Measurements from ENCODE around the gene SETD1A.
"Not testable (repeated sequence)": the region's sequence is repeated elsewhere in the genome, so short reads cannot be mapped to it uniquely, and the experiment has no call there.

The SETD1A gene

DNA sequence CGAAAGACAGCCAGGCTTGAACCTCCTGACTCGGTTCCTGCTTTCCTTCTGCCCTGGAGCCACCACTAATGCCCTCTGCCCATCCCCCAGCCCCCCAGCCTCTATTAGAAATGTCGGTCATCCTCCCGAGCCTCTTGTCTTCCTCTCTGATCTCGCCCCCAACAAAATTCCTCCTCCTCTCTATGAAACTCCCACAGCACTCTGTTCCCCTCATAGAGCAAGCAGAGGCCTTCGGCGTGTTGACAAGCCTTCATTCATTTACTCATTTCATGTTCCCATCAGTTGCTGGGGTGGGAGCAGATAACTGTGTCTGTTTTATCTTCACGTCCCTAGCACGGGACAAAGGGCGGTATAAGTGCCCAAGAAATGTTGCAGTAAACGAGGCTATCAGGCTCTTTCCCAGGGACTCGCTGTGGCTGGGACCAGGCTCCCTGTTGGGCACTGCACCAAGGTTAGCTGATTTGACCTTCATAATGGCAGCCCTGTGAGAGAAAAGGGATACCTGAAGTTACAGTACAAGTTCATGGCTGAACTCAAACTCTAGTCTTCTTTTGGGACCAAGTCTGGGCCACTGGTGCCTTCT lies 26.4 kb upstream of the SETD1A start:
- Histone ChIP-seq H3K9me3 (ENCODE audit: control insufficient read depth in 1 of 2, low read length in 2 of 2) (no peaks in the 10 kb centered on the region), H3K27me3 (ENCODE audit: low read depth, low read length) (no peaks in the 10 kb centered on the region), H3K36me3 (ENCODE audit: control insufficient read depth in 1 of 2, insufficient read depth in 2 of 2, low read length in 2 of 2) (peaks cover 18 to 43% of the 10 kb centered on the region in 2 donors), H3K4me3 (ENCODE audit: low read depth in 1 of 2, low read length in 2 of 2) (no peak overlapping the region), H3K27ac (ENCODE audit: low read length) (no peak overlapping the region), H3K4me1 (ENCODE audit: control insufficient read depth in 1 of 2, insufficient read depth in 2 of 2, low read length in 2 of 2) (peaks cover 0 to 8% of the 10 kb centered on the region in 2 donors)

DNA sequence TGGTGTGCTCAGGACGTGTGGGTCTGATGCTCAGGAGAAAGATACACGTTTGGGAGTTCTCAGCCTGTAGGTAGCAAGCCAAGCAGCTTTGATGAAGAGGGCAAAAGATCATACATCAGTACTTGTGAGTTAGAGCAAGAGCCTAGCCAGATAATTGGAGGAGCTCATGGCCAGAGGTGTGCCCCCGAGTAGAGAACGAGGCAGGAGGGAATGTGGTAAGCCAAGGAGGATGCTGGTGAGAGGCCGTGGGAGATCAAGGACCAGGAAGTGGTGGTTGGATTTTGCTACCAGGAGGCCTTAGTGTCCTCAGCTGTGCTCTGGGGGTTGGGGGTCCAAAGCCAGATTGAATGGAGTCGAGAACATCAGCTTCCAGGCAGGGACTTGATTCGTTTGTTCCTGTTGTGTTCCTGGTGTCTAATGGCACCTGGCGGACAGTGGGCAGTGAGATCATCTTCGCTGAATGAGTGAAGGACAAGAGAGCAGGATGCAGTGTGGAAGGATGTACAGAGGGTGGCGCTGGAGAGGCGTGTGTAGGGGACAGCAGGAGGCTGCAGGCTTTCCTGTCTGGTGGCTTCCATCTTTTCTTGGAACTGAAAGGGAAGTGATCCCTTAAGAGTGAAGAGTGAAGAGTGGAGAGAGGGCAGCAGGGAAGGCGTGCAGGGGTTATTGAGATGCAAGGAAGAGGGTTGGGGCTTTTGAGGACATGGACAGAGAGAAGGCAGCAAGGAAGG lies 22.6 kb upstream of the SETD1A start:
- peaks cover 0 to 11% of the 10 kb centered on the region in 2 donors for H3K4me1 ChIP-seq (ENCODE audit: control insufficient read depth in 1 of 2, insufficient read depth in 2 of 2, low read length in 2 of 2)
- no peaks in the 10 kb centered on the region for H3K27me3 ChIP-seq (ENCODE audit: low read depth, low read length)
- peaks cover 22 to 34% of the 10 kb centered on the region in 2 donors for H3K36me3 ChIP-seq (ENCODE audit: control insufficient read depth in 1 of 2, insufficient read depth in 2 of 2, low read length in 2 of 2)
- no peak overlapping the region for H3K4me3 ChIP-seq (ENCODE audit: low read depth in 1 of 2, low read length in 2 of 2)
- H3K9me3 ChIP-seq (ENCODE audit: control insufficient read depth in 1 of 2, low read length in 2 of 2) = no peaks in the 10 kb centered on the region
- no peak overlapping the region for H3K27ac ChIP-seq (ENCODE audit: low read length)

DNA sequence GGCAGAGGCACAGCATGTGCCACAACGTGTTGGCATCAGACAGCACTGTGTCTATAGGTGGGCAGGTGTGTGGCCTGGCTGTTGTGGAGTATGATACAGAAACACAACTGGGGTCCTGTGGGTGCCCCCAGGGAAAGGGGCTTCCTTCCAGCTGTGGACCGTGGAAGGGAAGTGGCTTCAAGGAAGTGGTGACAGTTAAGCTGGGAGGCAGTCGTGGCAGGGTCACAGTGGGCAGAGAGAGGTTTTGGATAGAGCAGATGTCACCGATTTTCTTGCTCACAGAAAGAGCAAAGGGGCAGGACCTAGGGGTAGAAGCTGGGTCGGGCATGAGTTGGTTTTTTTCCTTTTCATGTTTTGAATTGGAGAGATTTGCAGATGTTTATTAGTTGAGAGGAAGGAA lies 19.9 kb upstream of the SETD1A start:
- Histone ChIP-seq H3K4me3 (ENCODE audit: low read depth in 1 of 2, low read length in 2 of 2) (no peak overlapping the region), H3K27ac (ENCODE audit: low read length) (no peak overlapping the region), H3K27me3 (ENCODE audit: low read depth, low read length) (no peaks in the 10 kb centered on the region), H3K4me1 (ENCODE audit: control insufficient read depth in 1 of 2, insufficient read depth in 2 of 2, low read length in 2 of 2) (peaks cover 4 to 20% of the 10 kb centered on the region in 2 donors), H3K36me3 (ENCODE audit: control insufficient read depth in 1 of 2, insufficient read depth in 2 of 2, low read length in 2 of 2) (peaks cover 4 to 19% of the 10 kb centered on the region in 2 donors), H3K9me3 (ENCODE audit: control insufficient read depth in 1 of 2, low read length in 2 of 2) (no peaks in the 10 kb centered on the region)

DNA sequence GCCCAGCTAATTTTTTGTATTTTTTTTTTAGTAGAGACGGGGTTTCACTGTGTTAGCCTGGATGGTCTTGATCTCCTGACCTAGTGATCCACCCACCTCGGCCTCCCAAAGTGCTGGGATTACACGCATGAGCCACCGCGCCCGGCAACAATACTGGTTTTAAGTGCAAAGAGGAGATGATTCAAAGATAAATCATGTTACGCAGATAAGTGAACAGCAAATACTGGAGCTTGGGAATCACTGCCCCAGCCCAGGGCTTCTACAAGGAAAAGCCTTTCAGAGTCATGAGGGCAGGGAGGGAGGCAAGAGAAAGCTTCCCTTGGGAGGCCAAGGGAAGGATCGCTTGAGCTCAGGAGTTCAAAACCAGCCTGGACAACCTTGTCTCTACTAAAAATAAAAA lies 18.0 kb upstream of the SETD1A start:
- not testable (repeated sequence) for H3K27ac ChIP-seq (ENCODE audit: low read length); H3K27me3 ChIP-seq (ENCODE audit: low read depth, low read length); H3K9me3 ChIP-seq (ENCODE audit: control insufficient read depth in 1 of 2, low read length in 2 of 2); H3K4me3 ChIP-seq (ENCODE audit: low read depth in 1 of 2, low read length in 2 of 2)
- H3K4me1 ChIP-seq (ENCODE audit: control insufficient read depth in 1 of 2, insufficient read depth in 2 of 2, low read length in 2 of 2) = peaks cover 4 to 20% of the 10 kb centered on the region in 2 donors
- peaks cover 7 to 27% of the 10 kb centered on the region in 2 donors for H3K36me3 ChIP-seq (ENCODE audit: control insufficient read depth in 1 of 2, insufficient read depth in 2 of 2, low read length in 2 of 2)

DNA sequence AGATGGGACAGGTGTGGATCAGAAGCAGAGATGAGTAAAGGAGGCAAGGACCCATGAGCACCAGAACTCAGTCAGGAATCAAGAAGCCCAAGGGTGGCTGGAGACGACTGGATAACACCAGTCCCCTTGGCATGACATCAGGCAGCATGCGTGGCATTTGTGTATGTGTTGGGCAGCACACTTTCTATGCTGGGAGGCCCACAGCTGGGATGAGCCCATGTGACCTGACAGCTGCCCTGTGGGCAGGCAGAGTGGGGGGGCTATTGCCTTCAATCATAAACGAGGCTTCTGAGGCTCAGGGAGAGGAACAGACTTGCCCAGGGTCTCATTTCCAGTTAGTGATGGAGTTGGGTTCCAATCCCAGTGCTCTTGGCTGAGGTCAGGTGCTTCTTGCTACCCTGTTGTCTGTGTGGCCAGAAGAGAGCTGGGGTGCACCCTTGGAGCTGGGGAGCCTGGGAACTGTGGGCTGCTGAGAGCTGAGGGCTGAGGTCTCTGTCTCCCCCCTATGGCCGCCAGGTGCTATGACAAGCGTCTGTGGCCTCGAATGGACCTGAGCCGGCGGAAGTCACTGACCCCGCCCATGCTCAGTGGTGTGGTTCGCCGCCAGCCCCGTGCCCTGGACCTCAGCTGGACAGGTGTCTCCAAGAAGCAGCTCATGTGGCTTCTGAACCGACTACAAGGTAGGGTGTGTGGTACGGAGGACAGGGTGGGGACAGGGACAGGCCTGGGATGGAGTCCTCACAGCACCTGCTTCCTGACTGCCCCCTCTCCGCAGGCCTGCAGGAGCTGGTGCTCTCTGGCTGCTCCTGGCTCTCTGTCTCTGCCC lies 15.7 kb upstream of the SETD1A start:
- Histone ChIP-seq H3K4me3 (ENCODE audit: low read depth in 1 of 2, low read length in 2 of 2) (peak overlapping the region in 1 of 2 donors; percentile 3), H3K27ac (ENCODE audit: low read length) (no peak overlapping the region), H3K27me3 (ENCODE audit: low read depth, low read length) (no peaks in the 10 kb centered on the region), H3K9me3 (ENCODE audit: control insufficient read depth in 1 of 2, low read length in 2 of 2) (no peaks in the 10 kb centered on the region), H3K36me3 (ENCODE audit: control insufficient read depth in 1 of 2, insufficient read depth in 2 of 2, low read length in 2 of 2) (peaks cover 9 to 24% of the 10 kb centered on the region in 2 donors), H3K4me1 (ENCODE audit: control insufficient read depth in 1 of 2, insufficient read depth in 2 of 2, low read length in 2 of 2) (peaks cover 4 to 20% of the 10 kb centered on the region in 2 donors)

DNA sequence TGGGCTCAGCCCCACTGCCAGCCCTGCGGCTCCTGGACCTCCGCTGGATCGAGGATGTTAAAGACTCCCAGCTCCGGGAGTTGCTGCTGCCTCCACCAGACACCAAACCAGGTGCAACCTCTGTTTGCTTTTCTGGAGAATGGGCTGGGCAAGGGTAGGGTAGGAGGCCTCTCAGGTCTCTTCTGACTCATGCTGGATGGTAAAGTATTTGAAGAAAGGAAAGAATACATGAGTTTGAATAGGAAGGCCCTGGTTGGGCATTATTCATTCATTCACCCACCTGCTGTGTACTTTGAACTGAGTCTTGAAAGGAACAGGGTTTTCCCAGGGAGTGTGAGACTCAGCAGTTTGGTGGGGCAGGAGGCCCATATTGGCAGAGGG lies 15.1 kb upstream of the SETD1A start:
- Histone ChIP-seq H3K9me3 (ENCODE audit: control insufficient read depth in 1 of 2, low read length in 2 of 2) (no peaks in the 10 kb centered on the region), H3K36me3 (ENCODE audit: control insufficient read depth in 1 of 2, insufficient read depth in 2 of 2, low read length in 2 of 2) (peaks cover 6 to 26% of the 10 kb centered on the region in 2 donors), H3K27me3 (ENCODE audit: low read depth, low read length) (no peaks in the 10 kb centered on the region), H3K4me3 (ENCODE audit: low read depth in 1 of 2, low read length in 2 of 2) (peak overlapping the region in 1 of 2 donors; percentile 3), H3K4me1 (ENCODE audit: control insufficient read depth in 1 of 2, insufficient read depth in 2 of 2, low read length in 2 of 2) (peaks cover 4 to 19% of the 10 kb centered on the region in 2 donors), H3K27ac (ENCODE audit: low read length) (no peak overlapping the region)

DNA sequence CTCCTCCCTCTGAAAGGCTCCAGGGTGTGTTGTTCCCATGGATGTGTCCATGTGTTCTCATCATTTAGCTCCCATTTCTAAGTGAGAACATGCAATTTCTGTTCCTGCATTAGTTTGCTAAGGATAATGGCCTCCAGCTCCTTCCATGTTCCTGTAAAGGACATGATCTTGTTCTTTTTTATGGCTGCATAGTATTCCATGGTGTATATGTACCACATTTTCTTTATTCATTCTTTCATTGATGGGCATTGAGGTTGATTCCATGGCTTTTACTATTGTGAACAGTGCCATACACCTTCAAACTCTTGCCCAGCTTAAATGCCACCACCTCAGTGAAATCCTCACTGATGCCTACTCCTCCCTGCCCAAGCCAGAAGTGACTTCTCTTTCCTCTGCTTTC lies 13.2 kb upstream of the SETD1A start:
- no peaks in the 10 kb centered on the region for H3K9me3 ChIP-seq (ENCODE audit: control insufficient read depth in 1 of 2, low read length in 2 of 2)
- H3K27ac ChIP-seq (ENCODE audit: low read length) = no peak overlapping the region
- peaks cover 4 to 9% of the 10 kb centered on the region in 2 donors for H3K4me1 ChIP-seq (ENCODE audit: control insufficient read depth in 1 of 2, insufficient read depth in 2 of 2, low read length in 2 of 2)
- no peak overlapping the region for H3K4me3 ChIP-seq (ENCODE audit: low read depth in 1 of 2, low read length in 2 of 2)
- H3K36me3 ChIP-seq (ENCODE audit: control insufficient read depth in 1 of 2, insufficient read depth in 2 of 2, low read length in 2 of 2) = peaks cover 6 to 26% of the 10 kb centered on the region in 2 donors
- no peaks in the 10 kb centered on the region for H3K27me3 ChIP-seq (ENCODE audit: low read depth, low read length)

DNA sequence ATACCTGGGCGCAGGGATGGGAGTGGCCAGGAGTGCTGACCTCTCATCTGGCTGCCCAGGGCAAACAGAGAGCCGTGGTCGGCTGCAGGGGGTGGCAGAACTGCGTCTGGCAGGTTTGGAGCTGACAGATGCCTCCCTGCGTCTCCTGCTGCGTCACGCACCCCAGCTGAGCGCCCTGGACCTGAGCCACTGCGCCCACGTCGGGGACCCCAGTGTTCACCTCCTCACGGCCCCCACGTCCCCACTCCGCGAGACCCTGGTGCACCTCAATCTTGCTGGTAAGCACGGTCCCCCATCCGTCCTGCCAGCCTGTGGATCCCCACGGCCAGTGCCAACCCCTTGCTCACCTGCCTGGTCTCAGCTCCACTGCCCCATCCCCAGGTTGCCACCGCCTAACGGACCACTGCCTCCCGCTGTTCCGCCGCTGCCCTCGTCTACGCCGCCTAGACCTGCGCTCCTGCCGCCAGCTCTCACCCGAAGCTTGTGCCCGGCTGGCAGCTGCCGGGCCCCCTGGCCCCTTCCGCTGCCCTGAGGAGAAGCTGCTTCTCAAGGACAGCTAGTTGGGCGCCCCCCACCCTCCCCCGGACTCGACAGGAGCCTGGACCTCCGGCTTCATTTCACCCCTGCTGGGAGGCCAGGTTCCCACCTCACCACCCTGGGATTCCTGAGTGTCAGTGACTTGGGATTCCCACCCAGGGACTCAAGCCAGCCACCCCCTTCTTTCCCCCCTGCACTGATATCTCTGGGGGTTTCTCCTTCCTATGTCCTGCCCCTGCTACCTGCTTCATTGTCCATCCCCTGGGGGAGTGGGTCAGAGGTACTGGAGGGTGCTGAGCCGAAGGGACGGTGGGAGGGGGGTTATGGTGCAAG lies 10.6 kb upstream of the SETD1A start:
- H3K4me3 ChIP-seq (ENCODE audit: low read depth in 1 of 2, low read length in 2 of 2) = no peak overlapping the region
- no peaks in the 10 kb centered on the region for H3K27me3 ChIP-seq (ENCODE audit: low read depth, low read length)
- H3K36me3 ChIP-seq (ENCODE audit: control insufficient read depth in 1 of 2, insufficient read depth in 2 of 2, low read length in 2 of 2) = peaks cover 6 to 23% of the 10 kb centered on the region in 2 donors
- peaks cover 8 to 29% of the 10 kb centered on the region in 2 donors for H3K4me1 ChIP-seq (ENCODE audit: control insufficient read depth in 1 of 2, insufficient read depth in 2 of 2, low read length in 2 of 2)
- H3K27ac ChIP-seq (ENCODE audit: low read length) = no peak overlapping the region
- H3K9me3 ChIP-seq (ENCODE audit: control insufficient read depth in 1 of 2, low read length in 2 of 2) = no peaks in the 10 kb centered on the region

DNA sequence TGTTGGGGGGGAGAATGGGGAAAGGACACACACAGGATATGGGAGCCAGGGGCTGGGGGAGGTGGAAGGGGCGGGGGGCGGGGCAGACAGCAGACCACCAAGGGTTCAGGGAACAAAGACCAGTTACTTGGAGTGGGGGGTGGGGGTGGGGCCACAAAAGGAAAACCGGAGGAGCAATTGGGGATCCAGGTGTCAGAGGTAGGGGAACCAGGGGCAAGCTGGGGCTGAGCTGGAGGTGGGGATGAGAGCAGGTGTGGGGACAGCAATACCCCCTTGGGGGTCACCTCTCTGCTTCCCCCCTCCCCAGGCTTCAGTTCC lies 10.1 kb upstream of the SETD1A start:
- Histone ChIP-seq H3K4me1 (ENCODE audit: control insufficient read depth in 1 of 2, insufficient read depth in 2 of 2, low read length in 2 of 2) (peaks cover 8 to 27% of the 10 kb centered on the region in 2 donors), H3K36me3 (ENCODE audit: control insufficient read depth in 1 of 2, insufficient read depth in 2 of 2, low read length in 2 of 2) (peaks cover 6 to 19% of the 10 kb centered on the region in 2 donors), H3K4me3 (ENCODE audit: low read depth in 1 of 2, low read length in 2 of 2) (peak overlapping the region in 1 of 2 donors; percentile 93), H3K27ac (ENCODE audit: low read length) (no peak overlapping the region), H3K27me3 (ENCODE audit: low read depth, low read length) (no peaks in the 10 kb centered on the region), H3K9me3 (ENCODE audit: control insufficient read depth in 1 of 2, low read length in 2 of 2) (no peaks in the 10 kb centered on the region)

DNA sequence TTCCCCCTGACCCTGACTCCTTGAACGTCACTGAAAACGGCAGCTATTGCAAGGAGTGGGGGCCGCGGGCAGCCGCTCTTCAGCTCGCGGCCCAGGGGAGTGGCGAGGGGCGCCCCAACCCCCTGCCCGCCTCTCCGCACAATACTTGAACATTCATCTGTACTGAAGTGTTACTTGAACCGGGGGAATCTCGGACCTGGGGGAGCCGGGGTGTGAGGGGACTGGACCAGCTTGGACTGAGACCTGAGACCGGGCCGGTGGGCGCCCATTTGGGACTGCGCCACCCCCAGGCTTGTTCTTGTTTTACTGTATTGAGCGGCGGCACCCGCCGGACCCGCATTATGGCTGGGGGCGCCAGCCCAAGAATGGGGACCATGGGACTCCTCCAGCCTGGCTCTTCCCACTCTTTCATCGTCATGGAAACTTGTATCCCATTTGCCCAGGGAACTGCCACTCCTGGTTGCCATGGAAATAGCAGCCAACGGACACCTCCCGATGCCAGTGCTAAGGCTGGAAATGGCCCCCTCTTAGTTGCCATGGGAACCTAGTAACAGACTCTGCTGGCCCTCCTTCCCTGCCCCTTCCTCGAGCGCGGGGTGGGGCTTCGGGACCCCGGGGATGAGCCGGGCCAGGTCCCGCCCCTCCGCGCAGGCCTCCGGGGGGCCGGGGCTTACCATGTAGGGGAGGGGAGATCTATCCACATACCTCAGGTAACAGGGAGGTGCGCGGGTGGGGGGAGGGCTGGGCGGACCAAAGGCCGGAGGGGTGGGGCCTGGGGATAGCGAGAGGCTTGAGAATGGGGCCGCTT lies 9.5 kb upstream of the SETD1A start:
- Histone ChIP-seq H3K4me1 (ENCODE audit: control insufficient read depth in 1 of 2, insufficient read depth in 2 of 2, low read length in 2 of 2) (peaks cover 8 to 31% of the 10 kb centered on the region in 2 donors), H3K4me3 (ENCODE audit: low read depth in 1 of 2, low read length in 2 of 2) (peak overlapping the region; percentile 82 to 93), H3K27ac (ENCODE audit: low read length) (peak overlapping the region; percentile 72), H3K36me3 (ENCODE audit: control insufficient read depth in 1 of 2, insufficient read depth in 2 of 2, low read length in 2 of 2) (peaks cover 6 to 13% of the 10 kb centered on the region in 2 donors), H3K9me3 (ENCODE audit: control insufficient read depth in 1 of 2, low read length in 2 of 2) (no peaks in the 10 kb centered on the region), H3K27me3 (ENCODE audit: low read depth, low read length) (no peaks in the 10 kb centered on the region)

Measured in muscle layer of duodenum (tissue), 2 donors.